B cell (primary cell): ENCODE data around the gene RBFA. TPM values are rescaled to one million over a fixed set of nuclear protein-coding genes. Genes with fewer than 3 reads are reported as not detected.
"Not testable (repeated sequence)": the region's sequence is repeated elsewhere in the genome, so short reads cannot be mapped to it uniquely, and the experiment has no call there.

Experiments used
- ATAC-seq: fragments of 200-7000 bp; cut with Tn5 transposase; one replicate; pipeline ENCODE4 v1.10.0; 2021; ENCODE audit warnings: low read depth, mild to moderate bottlenecking, moderate number of reproducible peaks, moderate library complexity
- CTCF ChIA-PET: fragments of 350-600 bp; sonication (Branson Sonifier 250); formaldehyde crosslinking; loops from one replicate; lab custom pipeline; 2021; ENCODE audit warnings: antibody characterized with exemption, inconsistent platforms; lab: Charles Lee
- POLR2A ChIA-PET: fragments of 350-600 bp; sonication (Branson Sonifier 250); formaldehyde crosslinking; loops from one replicate; lab custom pipeline; 2021; ENCODE audit warnings: antibody characterized with exemption; lab: Charles Lee
- DNase-seq: peaks from one replicate; pipeline ENCODE4 v3.0.0; 2013
- H2AFZ ChIP-seq: 2 replicates; pipeline ENCODE4 v1.6.1; 2012; ENCODE audit warnings: mild to moderate bottlenecking, low read depth, low read length; ENCODE audit not compliant: insufficient read depth, poor library complexity, severe bottlenecking
- H3K27ac ChIP-seq, 2 donors: 1 replicate in 1 of 2; 2 replicates in 1 of 2; pipeline ENCODE4 v1.5.1; 2012 to 2013; ENCODE audit warnings: low read length in 2 of 2, mild to moderate bottlenecking in 2 of 2, moderate library complexity in 1 of 2
- H3K27me3 ChIP-seq, 4 experiments: fragments of 200-600 bp in 1 of 4; sonication (generic) in 1 of 4; replicated peaks in 1 of 4; 1 replicate in 2 of 4; 2 replicates in 2 of 4; pipeline versions ENCODE4 v1.6.1 to v1.7.0; 2013 to 2016; ENCODE audit warnings: low read length in 3 of 4, mild to moderate bottlenecking in 2 of 4, mixed read lengths in 1 of 4, moderate library complexity in 1 of 4; ENCODE audit not compliant: insufficient read depth in 4 of 4, control insufficient read depth in 3 of 4; ENCODE audit errors: control extremely low read depth in 1 of 4
- H3K36me3 ChIP-seq, 2 experiments: replicated peaks in 1 of 2; 1 replicate in 1 of 2; 2 replicates in 1 of 2; pipeline versions ENCODE4 v1.6.1 to v1.7.1; 2013; ENCODE audit warnings: low read length in 1 of 2; ENCODE audit not compliant: insufficient read depth in 2 of 2, control insufficient read depth in 1 of 2; ENCODE audit errors: control extremely low read depth in 1 of 2, extremely low read depth in 1 of 2
- H3K4me1 ChIP-seq, 2 donors: fragments of 200-600 bp in 1 of 2; sonication (generic) in 1 of 2; 1 replicate in 1 of 2; 2 replicates in 1 of 2; pipeline versions ENCODE4 v1.5.1 to v1.6.1; 2013 to 2017; ENCODE audit warnings: low read length in 2 of 2; ENCODE audit not compliant: control insufficient read depth in 2 of 2, insufficient read depth in 2 of 2
- H3K4me2 ChIP-seq: replicated peaks from 2 replicates; pipeline ENCODE3; 2012; ENCODE audit warnings: mild to moderate bottlenecking, low read depth, low read length; ENCODE audit not compliant: poor library complexity, severe bottlenecking
- H3K4me3 ChIP-seq, 5 experiments: fragments of 200-600 bp in 1 of 5; sonication (generic) in 1 of 5; 1 replicate in 3 of 5; 2 replicates in 2 of 5; pipeline versions ENCODE4 v1.5.1 to v1.7.0; 2011 to 2016; ENCODE audit warnings: low read length in 4 of 5, mild to moderate bottlenecking in 4 of 5, low read depth in 2 of 5, control low read depth in 1 of 5, moderate library complexity in 1 of 5; ENCODE audit not compliant: insufficient read depth in 1 of 5; ENCODE audit errors: control extremely low read depth in 1 of 5, extremely low read depth in 1 of 5
- H3K79me2 ChIP-seq: fragments of 200-600 bp; sonication (generic); one replicate; pipeline ENCODE4 v1.6.0; 2016; ENCODE audit warnings: low read length; ENCODE audit not compliant: control insufficient read depth, insufficient read depth
- H3K9ac ChIP-seq: fragments of 200-600 bp; sonication (generic); 2 replicates; pipeline ENCODE4 v1.6.1; 2017; ENCODE audit warnings: mild to moderate bottlenecking, low read length, moderate library complexity
- H3K9me3 ChIP-seq, 3 donors: one replicate each; pipeline versions ENCODE4 v1.6.1 to v1.7.1; 2013; ENCODE audit warnings: low read length in 2 of 3; ENCODE audit not compliant: control insufficient read depth in 2 of 3, insufficient read depth in 1 of 3; ENCODE audit errors: control extremely low read depth in 1 of 3
- H4K20me1 ChIP-seq: 2 replicates; pipeline ENCODE4 v1.6.0; 2012; ENCODE audit warnings: mild to moderate bottlenecking, low read length; ENCODE audit not compliant: insufficient read depth, control insufficient read depth, poor library complexity, severe bottlenecking
- H3K27ac Mint-ChIP-seq: one replicate; pipeline ENCODE4 v1.8.0; 2021; ENCODE audit warnings: mixed read lengths
- H3K27me3 Mint-ChIP-seq: one replicate; pipeline ENCODE4 v1.8.0; 2021; ENCODE audit warnings: mixed read lengths
- H3K4me1 Mint-ChIP-seq: one replicate; pipeline ENCODE4 v1.8.0; 2021; ENCODE audit warnings: mixed read lengths
- H3K4me3 Mint-ChIP-seq: one replicate; pipeline ENCODE4 v1.8.0; 2021; ENCODE audit warnings: mixed read lengths
- H3K9me3 Mint-ChIP-seq: one replicate; pipeline ENCODE4 v1.8.0; 2022; ENCODE audit warnings: mixed read lengths; ENCODE audit not compliant: insufficient read depth
- CTCF ChIP-seq: fragments of 200-600 bp; IDR thresholded peaks from one replicate; pipeline ENCODE4 v1.8.0; 2022; ENCODE audit warnings: antibody characterized with exemption, mild to moderate bottlenecking
- EZH2 ChIP-seq: IDR thresholded peaks from 2 replicates; pipeline ENCODE4 v1.6.1; 2012; ENCODE audit warnings: borderline replicate concordance, low read depth, mild to moderate bottlenecking, moderate library complexity, low read length; ENCODE audit not compliant: insufficient read depth, poor library complexity, severe bottlenecking
- WGBS: methylation state at CpG from one replicate; pipeline ENCODE4 v1.1.5; 2013; ENCODE audit warnings: missing lambda C conversion rate; ENCODE audit not compliant: insufficient coverage; 5-methylcytosine and 5-hydroxymethylcytosine counted together
- intact Hi-C: fragments of 100-400 bp; cut with micrococcal nuclease; formaldehyde crosslinking; loops from one replicate; pipeline ENCODE4 v1.10.0; 2022
- polyA plus RNA-seq: library from polyadenylated mRNA; depleted of rRNA; stranded (reverse); fragments of >200 nt; gene quantifications from 2 replicates; pipeline ENCODE4 v1.2.3, GENCODE V29; 2012
- total RNA-seq, 2 donors: library from RNA; stranded (reverse); fragments of 120-200 nt in 1 of 2; gene quantifications; 1 replicate in 1 of 2; 2 replicates in 1 of 2; pipeline versions ENCODE4 v1.2.3 to v1.2.4, GENCODE V29; 2013 to 2022

The RBFA gene
- total and polyA plus RNA-seq, 2 donors (not counting 1 experiment from before 2014, with no cell fraction given), result 22.0 to 24.2 TPM

DNA sequence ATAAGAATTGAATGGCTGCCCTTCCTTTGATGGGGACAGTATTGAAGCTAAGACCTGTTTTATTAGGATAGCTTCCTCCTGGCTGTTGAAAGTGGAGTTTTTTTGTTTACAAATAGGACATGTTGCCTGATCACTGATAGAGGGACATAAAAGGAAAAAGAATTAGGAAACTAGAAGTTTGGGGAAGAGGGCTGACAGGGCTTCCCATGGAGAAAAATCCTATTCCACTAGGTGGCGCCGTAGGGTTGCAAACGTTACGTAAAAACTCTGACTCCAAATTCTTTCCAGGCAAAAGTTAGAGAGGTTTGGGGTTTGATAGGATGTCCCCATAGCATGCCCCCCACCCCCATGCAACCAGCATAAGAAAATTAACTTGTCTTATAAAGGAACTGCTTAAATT lies 11.1 kb upstream of the RBFA start:
- Histone ChIP-seq H4K20me1 (no peaks in the 10 kb centered on the region), H3K27me3 (no peaks in the 10 kb centered on the region), H3K27ac (no peak overlapping the region), H2AFZ (no peak overlapping the region), H3K36me3 (no peaks in the 10 kb centered on the region), H3K79me2 (no peaks in the 10 kb centered on the region), H3K9me3 (peaks cover 14 to 88% (median 45%) of the 10 kb centered on the region in 3 donors), H3K4me1 (no peaks in the 10 kb centered on the region), H3K4me2 (no peak overlapping the region), H3K4me3 (no peak overlapping the region), H3K9ac (no peak overlapping the region)
- DNase-seq (peak; percentile 24), ATAC-seq (no peak)
- H3K27ac Mint-ChIP-seq, result no peak overlapping the region
- no peaks in the 10 kb centered on the region for H3K27me3 Mint-ChIP-seq
- no peaks in the 10 kb centered on the region for H3K4me1 Mint-ChIP-seq
- peaks cover 29% of the 10 kb centered on the region for H3K9me3 Mint-ChIP-seq
- CTCF ChIA-PET, result no interaction called here
- peak; percentile 61 for TF ChIP-seq CTCF
- TF ChIP-seq EZH2, result no peak
- intact Hi-C loops, result no loop called here
- WGBS, result no CpG with 5 or more reads among the region's 4 CpGs
- no peak overlapping the region for H3K4me3 Mint-ChIP-seq
- POLR2A ChIA-PET, result no interaction called here

GRCh38 chr18:80026363-80026762 lies 7.9 kb upstream of the RBFA start:
- Mint-ChIP-seq H3K27me3 (no peaks in the 10 kb centered on the region), H3K9me3 (peaks cover 22% of the 10 kb centered on the region), H3K27ac (no peak overlapping the region), H3K4me3 (no peak overlapping the region), H3K4me1 (no peaks in the 10 kb centered on the region)
- H3K9me3 ChIP-seq, result peaks cover 6 to 61% (median 30%) of the 10 kb centered on the region in 3 donors
- H3K27ac ChIP-seq, result no peak overlapping the region
- no peaks in the 10 kb centered on the region for H4K20me1 ChIP-seq
- CTCF ChIA-PET, result no interaction called here
- no peaks in the 10 kb centered on the region for H3K79me2 ChIP-seq
- no peaks in the 10 kb centered on the region for H3K4me1 ChIP-seq
- no peak overlapping the region for H2AFZ ChIP-seq
- ATAC-seq (no peak), DNase-seq (no peak)
- intact Hi-C loops, result no loop called here
- no peak overlapping the region for H3K4me3 ChIP-seq
- no peak overlapping the region for H3K4me2 ChIP-seq
- H3K9ac ChIP-seq, result no peak overlapping the region
- 92% methylated on average over 4 of the region's 7 CpGs for WGBS
- H3K36me3 ChIP-seq, result no peaks in the 10 kb centered on the region
- no peak for TF ChIP-seq EZH2
- TF ChIP-seq CTCF, result no peak
- POLR2A ChIA-PET, result no interaction called here
- no peaks in the 10 kb centered on the region for H3K27me3 ChIP-seq

DNA sequence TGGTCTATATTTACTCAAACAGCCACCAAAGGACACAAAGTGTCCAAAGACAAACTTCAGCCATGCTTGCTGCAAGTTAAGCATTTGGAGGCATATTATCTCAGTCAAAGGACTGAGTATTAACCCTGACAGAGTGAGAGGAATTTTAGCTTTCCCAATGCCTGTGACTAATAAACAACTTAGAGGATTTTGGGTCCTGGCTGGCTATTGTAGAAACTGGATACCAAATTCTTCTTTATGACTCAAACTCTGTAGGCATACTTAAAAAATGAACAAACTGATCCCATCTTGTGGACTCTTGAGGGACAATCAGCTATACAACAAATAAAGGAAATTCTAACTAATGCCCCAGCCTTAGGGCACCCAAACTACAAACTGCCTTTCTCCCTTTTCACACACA lies 6.5 kb upstream of the RBFA start:
- intact Hi-C loops, H4K20me1 ChIP-seq, CTCF ChIA-PET, H3K4me3 ChIP-seq, H3K4me3 Mint-ChIP-seq, H3K27me3 Mint-ChIP-seq, H3K36me3 ChIP-seq, H3K4me1 ChIP-seq, H3K27me3 ChIP-seq, H3K27ac Mint-ChIP-seq, POLR2A ChIA-PET, ATAC-seq, DNase-seq, H3K9ac ChIP-seq, H3K4me2 ChIP-seq, H2AFZ ChIP-seq, H3K27ac ChIP-seq, H3K4me1 Mint-ChIP-seq, H3K79me2 ChIP-seq: not testable (repeated sequence)
- H3K9me3 Mint-ChIP-seq, result peaks cover 21% of the 10 kb centered on the region
- peaks cover 4 to 47% (median 25%) of the 10 kb centered on the region in 3 donors for H3K9me3 ChIP-seq
